ENCODE results near the gene CDH2.

Gene CDH2

DNA sequence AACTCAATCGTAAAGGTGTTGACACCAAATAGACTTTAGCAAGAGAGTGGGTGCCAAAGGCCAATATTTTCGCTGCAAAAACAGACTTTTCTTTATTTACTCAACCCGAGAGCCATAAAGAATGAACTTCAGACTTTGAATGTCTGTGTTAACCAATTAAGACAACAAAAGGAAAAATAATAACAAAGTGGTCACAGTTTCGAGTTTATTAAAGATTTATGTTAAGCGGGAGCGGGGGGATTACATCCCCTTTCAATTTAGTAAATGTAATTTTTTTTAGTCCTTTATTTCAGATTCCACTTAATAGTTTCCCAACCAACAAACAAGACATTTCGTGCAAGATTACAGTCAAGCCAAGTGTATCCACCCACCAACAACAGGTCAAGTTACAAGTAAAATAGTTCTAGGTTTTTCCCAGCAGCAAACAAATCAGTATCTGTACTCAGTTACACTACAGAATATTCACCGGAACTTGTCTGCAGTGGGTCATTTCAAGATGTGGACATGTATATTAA, 9.0 kb downstream of the CDH2 start:
- H3K4me3 ChIP-seq (ENCODE audit: low read depth, low read length) = no peak overlapping the region
- no peaks in the 10 kb centered on the region; the same call in none of the 2 replicates for H3K36me3 ChIP-seq

DNA sequence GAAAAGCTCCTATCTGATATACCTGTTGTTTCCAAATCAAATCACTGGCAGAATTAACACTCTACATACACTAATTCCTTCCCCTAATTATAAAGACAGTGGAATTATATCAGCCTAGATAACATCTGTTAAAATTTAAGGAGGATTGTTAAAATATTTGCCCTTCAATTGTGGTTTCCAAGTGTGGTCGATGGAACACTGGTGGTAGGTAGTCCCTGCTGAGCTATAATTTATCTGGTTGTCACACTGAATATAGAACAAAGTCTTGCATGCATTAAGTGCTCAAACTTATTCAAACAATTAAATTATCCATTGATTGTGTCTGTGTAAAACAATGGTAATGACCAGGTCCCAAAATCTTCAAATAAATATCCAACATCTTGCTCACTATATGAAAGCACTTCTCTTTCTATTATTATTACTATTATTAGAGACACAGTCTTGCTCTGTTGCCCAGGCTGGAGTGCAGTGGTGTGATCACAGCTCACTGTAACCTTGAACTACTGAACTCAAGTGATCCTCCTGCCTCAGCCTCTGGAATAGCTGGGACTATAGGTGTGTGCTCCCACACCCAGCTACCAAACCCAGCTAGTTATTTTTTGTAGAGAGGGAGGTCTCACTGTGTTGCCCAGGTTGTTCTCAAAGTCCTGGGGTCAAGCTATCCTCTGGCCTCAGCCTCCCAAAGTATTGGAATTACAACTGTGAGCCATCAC, 12.0 kb downstream of the CDH2 start:
- no peak overlapping the region for H3K4me3 ChIP-seq (ENCODE audit: low read depth, low read length)
- H3K36me3 ChIP-seq = no peaks in the 10 kb centered on the region; the same call in 1 of the 2 replicates
- no peak for DNase-seq
- no peaks in the 10 kb centered on the region for H3K9me3 ChIP-seq
- TF ChIP-seq, protein P1, sequence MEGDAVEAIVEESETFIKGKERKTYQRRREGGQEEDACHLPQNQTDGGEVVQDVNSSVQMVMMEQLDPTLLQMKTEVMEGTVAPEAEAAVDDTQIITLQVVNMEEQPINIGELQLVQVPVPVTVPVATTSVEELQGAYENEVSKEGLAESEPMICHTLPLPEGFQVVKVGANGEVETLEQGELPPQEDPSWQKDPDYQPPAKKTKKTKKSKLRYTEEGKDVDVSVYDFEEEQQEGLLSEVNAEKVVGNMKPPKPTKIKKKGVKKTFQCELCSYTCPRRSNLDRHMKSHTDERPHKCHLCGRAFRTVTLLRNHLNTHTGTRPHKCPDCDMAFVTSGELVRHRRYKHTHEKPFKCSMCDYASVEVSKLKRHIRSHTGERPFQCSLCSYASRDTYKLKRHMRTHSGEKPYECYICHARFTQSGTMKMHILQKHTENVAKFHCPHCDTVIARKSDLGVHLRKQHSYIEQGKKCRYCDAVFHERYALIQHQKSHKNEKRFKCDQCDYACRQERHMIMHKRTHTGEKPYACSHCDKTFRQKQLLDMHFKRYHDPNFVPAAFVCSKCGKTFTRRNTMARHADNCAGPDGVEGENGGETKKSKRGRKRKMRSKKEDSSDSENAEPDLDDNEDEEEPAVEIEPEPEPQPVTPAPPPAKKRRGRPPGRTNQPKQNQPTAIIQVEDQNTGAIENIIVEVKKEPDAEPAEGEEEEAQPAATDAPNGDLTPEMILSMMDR (IDR thresholded peaks at IDR 0.05; ENCODE audit: low read depth, low read length) = no peak
- peaks cover 2% of the 10 kb centered on the region; the same call in 1 of the 2 replicates for H3K4me1 ChIP-seq
- H3K27me3 ChIP-seq = no peaks in the 10 kb centered on the region

More for the DNA sequence above, 9.0 kb downstream of the CDH2 start:
- Histone ChIP-seq H3K9me3 (no peaks in the 10 kb centered on the region), H3K27me3 (no peaks in the 10 kb centered on the region), H3K4me1 (peaks cover 2% of the 10 kb centered on the region; the same call in 1 of the 2 replicates)
- DNase-seq = no peak
- TF ChIP-seq, protein P1 (IDR thresholded peaks at IDR 0.05; ENCODE audit: low read depth, low read length) = no peak

DNA sequence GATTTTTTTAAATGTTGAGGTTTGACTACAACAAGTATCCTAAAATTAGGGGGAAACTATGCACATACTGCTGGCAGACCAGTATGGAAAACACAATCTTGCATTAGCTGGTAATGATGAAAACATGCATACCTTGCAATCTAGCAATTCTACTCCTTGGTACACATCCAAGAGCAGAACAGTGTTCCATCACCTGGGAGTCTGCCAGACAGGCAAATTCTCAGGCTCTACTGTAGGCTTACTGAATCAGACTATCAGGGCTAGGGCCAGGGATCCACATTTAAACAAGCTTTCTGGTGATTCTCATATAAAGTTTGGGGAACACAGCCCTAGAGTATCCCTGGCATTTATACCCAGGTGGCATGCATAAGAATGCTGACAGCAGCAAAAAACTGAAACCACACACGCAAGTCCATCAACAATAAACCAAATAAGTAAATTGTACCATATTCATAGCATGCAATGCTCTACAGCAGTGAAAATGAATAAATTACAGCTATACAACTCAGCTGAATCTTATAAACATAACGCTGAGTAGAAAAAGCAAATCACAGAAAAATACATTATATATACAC, 13.6 kb downstream of the CDH2 start:
- DNase-seq = no peak

DNA sequence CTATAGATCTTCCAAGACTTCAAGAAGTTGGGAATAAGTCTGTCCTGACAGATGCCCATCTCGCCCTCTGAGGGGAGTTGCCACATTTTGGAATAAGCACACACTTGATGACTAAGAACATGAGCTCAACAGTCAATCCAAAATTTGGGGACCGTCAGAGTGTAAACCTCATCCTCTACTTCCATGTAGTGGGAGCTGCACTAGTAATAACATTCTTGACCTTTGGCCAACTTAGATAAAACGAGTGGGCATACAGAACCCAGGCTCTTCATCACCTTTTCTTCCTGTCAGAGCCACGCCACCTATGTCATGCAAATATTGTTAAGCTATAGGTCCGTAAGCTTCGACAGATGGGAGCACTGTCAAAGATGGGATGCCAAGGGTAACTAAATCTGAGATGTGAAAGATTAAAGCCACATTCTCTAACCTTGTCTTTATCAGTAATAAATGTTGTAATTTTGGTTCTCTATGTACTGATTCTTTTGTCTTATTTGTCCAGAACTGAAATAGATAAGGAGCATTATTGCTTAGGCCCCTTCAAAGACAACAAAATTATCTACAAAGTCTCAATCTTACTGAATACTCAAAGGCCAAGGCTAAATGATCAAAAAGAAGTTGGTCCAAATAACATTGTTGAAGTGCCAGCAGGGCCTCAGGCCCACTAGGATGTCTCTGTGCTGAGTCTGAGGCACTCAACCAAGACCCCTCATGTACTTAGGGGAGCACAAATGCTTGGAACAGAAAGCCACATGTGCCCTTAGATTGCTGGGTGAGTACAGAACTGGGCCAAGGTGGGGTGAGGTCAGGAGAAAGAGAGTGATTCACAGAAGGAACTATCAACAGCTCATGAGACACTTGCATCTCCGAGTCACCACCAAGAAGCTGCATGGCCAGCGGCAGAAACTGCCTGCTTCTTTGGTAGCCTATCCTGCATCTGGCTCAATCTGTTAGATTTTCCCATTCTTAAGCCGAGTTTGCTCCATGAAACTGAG, 15.0 kb downstream of the CDH2 start:
- no peak for DNase-seq
- no peaks in the 10 kb centered on the region; the same call in 1 of the 2 replicates for H3K36me3 ChIP-seq
- H3K4me3 ChIP-seq (ENCODE audit: low read depth, low read length) = no peak overlapping the region
- TF ChIP-seq, protein P1 (IDR thresholded peaks at IDR 0.05; ENCODE audit: low read depth, low read length) = no peak
- no peaks in the 10 kb centered on the region for H3K9me3 ChIP-seq
- no peaks in the 10 kb centered on the region for H3K27me3 ChIP-seq
- H3K4me1 ChIP-seq = no peaks in the 10 kb centered on the region

More for the DNA sequence above, 13.6 kb downstream of the CDH2 start:
- no peaks in the 10 kb centered on the region; the same call in 1 of the 2 replicates for H3K36me3 ChIP-seq
- TF ChIP-seq, protein P1 (IDR thresholded peaks at IDR 0.05; ENCODE audit: low read depth, low read length) = no peak
- no peaks in the 10 kb centered on the region for H3K9me3 ChIP-seq
- H3K4me1 ChIP-seq = no peaks in the 10 kb centered on the region
- H3K4me3 ChIP-seq (ENCODE audit: low read depth, low read length) = no peak overlapping the region
- H3K27me3 ChIP-seq = no peaks in the 10 kb centered on the region

DNA sequence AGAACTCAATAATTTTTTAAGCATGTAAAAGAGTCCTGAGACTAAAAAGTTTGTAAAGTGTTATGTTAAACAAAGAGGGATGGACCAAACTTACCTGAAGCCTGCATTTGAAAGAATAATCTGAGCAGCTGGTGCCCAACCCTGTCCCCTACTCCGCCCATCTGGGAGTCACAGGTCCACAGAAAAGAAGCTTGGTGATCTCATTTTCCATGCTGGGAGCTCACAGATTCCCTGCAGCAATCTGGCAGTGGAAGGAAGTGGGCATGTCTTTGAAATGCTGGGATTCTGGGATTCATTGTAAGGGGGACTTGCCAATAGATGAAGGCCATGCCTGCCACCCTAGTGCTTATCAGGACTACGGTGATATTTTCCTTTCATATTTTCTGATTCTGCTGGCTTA, 17.9 kb downstream of the CDH2 start:
- Histone ChIP-seq H3K4me3 (ENCODE audit: low read depth, low read length) (no peak overlapping the region), H3K9me3 (no peaks in the 10 kb centered on the region), H3K4me1 (no peaks in the 10 kb centered on the region), H3K27me3 (no peaks in the 10 kb centered on the region), H3K36me3 (no peaks in the 10 kb centered on the region; the same call in 1 of the 2 replicates)
- TF ChIP-seq, protein P1 (IDR thresholded peaks at IDR 0.05; ENCODE audit: low read depth, low read length) = no peak
- no peak for DNase-seq
